KOPT-K1 (cell line): Measurements from ENCODE around the gene ZNF726.
"Not testable (repeated sequence)": the region's sequence is repeated elsewhere in the genome, so short reads cannot be mapped to it uniquely, and the experiment has no call there.

Experiments used
- H3K27ac ChIP-seq: fragments of 200-600 bp; sonication (generic); 2 replicates; pipeline ENCODE4 v1.5.1; 2016; ENCODE audit warnings: antibody characterized with exemption, mild to moderate bottlenecking, low read depth, low read length; ENCODE audit not compliant: poor library complexity, severe bottlenecking
- H3K36me3 ChIP-seq: fragments of 200-600 bp; sonication (generic); 2 replicates; pipeline ENCODE4 v1.5.1; 2017; ENCODE audit warnings: antibody characterized with exemption, mild to moderate bottlenecking, low read length, moderate library complexity; ENCODE audit not compliant: insufficient read depth
- H3K9me3 ChIP-seq: fragments of 200-600 bp; sonication (generic); 2 replicates; pipeline ENCODE4 v1.5.1; 2017; ENCODE audit warnings: antibody characterized with exemption, low read length, mild to moderate bottlenecking; ENCODE audit not compliant: insufficient read depth, poor library complexity, severe bottlenecking

The ZNF726 gene

DNA sequence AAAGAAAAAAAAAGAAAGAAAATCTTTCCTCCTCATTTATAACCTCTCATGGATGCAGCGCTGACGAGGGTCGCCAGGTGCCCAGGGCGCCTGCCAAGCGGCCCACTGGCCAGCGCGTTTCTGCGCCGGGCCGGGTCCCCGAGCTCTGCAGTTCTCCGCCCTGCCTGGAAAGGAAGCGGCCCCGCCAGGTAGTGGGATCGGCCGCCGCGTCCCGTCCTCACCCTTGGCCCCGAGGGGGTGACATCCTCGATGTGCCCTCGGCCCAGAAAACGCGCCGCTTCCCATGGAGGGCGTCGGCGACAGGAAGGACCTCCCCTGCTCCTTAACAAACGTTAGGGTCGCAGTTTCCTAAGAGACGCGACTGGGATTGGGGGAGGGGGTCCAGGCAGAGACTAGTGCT is 56.9 kb downstream of the ZNF726 start:
- Histone ChIP-seq H3K9me3 (peaks cover 20% of the 10 kb centered on the region), H3K36me3 (no peaks in the 10 kb centered on the region), H3K27ac (no peak overlapping the region)

DNA sequence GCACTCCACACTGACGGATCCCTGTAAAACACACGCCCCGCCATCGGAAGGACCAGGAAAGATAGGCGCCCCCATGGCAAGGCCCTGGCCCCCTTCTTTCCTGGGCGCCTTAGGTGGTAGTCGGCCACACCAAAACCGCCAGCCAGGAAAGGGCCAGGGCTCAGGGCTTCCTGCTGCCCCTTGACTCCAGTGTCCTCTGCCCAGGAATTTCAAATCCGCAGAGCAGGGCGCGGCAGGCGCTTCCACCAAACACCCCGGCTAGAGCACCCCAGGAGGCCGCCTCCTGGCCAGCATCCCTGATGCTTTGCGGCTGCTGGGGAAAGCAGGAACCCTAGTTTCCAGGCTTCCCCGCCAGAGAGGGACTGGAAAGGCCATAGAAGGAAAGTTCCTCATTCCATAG is 57.5 kb downstream of the ZNF726 start:
- no peak overlapping the region for H3K27ac ChIP-seq
- H3K36me3 ChIP-seq = no peaks in the 10 kb centered on the region
- peaks cover 20% of the 10 kb centered on the region for H3K9me3 ChIP-seq

DNA sequence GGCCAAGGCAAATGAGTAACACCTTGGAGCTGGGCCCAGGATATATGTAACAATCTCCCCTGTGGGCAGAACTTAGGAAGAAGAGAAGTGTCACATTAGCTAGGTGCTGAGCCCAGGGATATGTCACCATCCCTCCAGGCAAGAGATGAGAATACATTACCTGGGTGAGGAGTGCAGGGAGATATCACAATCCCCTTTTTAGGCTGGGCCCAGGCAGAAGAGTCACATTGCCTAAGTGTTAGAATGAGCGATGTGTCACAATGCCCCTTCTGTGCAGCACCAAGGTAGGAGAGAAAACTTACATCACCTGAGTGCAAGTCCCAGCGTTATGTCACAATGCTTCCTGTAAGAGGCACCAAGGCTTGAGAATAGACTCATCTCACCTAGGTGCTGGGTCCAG is 60.3 kb downstream of the ZNF726 start:
- Histone ChIP-seq H3K9me3 (peaks cover 20% of the 10 kb centered on the region), H3K27ac (no peak overlapping the region), H3K36me3 (no peaks in the 10 kb centered on the region)

DNA sequence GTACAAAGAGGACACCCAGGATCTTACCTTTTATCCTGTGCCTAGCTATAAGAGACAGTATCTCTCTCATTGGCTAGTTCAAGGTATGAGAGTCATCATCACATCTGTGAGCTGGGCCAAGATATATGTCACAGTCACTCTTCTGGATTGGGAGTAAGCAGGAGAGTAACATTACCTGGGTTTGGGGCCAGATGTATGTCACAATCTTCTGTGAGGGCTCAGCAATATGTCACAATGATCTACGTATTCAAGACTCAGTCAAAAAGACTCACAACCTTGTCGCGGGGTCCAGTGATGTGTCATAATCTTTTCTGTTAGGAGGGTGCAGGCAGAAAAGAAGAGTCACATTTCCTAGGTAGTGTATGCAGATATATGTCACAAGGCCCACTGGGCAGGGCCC is 61.9 kb downstream of the ZNF726 start:
- not testable (repeated sequence) for H3K27ac ChIP-seq, H3K36me3 ChIP-seq
- H3K9me3 ChIP-seq = peaks cover 14% of the 10 kb centered on the region

DNA sequence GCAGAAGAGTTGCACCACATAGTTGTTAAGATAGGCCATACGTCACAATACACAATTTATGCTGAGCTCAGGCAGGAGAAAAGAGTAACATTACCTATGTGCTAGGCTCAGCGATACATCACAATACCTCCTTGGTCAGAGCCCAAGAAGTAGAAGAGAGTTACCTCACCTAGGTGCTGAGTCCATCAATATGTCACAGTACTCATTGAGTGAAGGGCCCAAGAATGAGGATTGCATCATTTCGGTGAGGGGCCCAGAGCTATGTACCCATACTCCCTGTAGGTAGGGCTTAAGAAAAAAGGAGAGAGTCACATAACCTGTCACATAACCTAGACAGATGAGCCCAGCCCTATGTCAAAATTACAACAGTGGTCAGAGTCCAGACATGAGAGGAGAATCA is 62.6 kb downstream of the ZNF726 start:
- not testable (repeated sequence) for H3K9me3 ChIP-seq, H3K27ac ChIP-seq, H3K36me3 ChIP-seq

DNA sequence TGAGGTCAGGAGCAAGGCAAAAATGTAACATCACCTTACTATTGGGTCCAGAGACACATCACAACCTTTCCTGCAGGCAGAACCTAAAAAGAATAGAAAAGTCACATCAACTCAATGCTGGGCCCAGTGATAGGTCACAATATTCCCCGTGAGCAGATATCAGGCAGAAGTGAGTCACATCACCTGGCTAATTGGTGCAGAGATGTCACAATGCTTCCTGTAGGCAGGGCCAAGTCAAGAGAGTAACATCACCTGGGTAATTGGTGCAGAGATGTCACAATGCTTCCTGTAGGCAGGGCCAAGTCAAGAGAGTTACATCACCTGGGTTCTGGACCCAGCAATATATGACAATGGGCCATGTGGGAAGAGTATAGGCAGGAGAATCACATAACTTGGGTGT is 63.4 kb downstream of the ZNF726 start:
- Histone ChIP-seq H3K9me3 (no peaks in the 10 kb centered on the region), H3K36me3 (no peaks in the 10 kb centered on the region), H3K27ac (no peak overlapping the region)

DNA sequence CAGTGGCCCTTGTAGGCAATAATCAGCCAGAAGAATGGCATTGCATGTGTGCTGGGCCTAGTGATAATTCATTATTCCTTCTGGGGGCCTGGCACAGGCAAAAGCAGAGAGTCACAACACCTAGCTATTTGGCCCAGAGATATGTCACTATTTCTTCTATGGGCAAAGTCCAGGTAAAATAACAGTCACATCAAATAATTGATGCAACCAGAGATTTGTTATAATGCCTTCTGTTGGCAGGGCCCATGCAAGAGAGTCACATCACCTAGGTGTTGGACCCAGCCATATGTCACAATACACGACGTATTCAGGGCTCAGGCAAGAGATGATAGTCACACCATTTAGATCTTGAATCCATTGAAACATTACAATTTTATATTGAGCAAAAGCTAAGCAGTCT is 66.1 kb downstream of the ZNF726 start:
- H3K36me3 ChIP-seq = no peaks in the 10 kb centered on the region
- no peak overlapping the region for H3K27ac ChIP-seq
- H3K9me3 ChIP-seq = no peaks in the 10 kb centered on the region

- H3K9me3 ChIP-seq = no peaks in the 10 kb centered on the region
- H3K36me3 ChIP-seq = no peaks in the 10 kb centered on the region
- no peak overlapping the region for H3K27ac ChIP-seq
These were observed 67.2 kb downstream of the ZNF726 start for GRCh38 chr19:23981863-23982262.

DNA sequence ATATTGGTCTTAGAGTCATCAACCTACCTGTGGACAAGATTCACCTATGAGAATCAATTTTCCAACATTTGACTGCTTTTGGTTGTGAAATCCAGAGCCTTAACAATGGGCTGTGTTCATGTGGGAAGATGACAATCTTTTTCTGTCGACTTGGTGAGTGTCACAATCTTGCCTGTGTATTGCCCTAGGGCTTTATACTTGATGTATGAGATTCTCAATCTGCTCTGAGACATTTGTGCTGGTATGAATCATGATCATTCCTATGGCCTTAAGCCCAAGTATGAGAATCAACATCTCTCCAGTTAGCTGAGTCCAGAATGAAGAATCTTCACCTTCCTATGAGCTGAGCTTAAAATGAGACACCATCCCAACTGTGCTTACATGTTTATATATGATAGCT is 68.7 kb downstream of the ZNF726 start:
- no peaks in the 10 kb centered on the region for H3K36me3 ChIP-seq
- H3K27ac ChIP-seq = no peak overlapping the region
- no peaks in the 10 kb centered on the region for H3K9me3 ChIP-seq
